ENCODE data around the gene GLP2R. TPM values are rescaled to one million over a fixed set of nuclear protein-coding genes. Genes with fewer than 3 reads are reported as not detected.

GLP2R gene
- total and polyA plus RNA-seq, 2 of the 8 experiments (the other 6 are each of a cell fraction or from before 2014, with no cell fraction given): not detected

DNA sequence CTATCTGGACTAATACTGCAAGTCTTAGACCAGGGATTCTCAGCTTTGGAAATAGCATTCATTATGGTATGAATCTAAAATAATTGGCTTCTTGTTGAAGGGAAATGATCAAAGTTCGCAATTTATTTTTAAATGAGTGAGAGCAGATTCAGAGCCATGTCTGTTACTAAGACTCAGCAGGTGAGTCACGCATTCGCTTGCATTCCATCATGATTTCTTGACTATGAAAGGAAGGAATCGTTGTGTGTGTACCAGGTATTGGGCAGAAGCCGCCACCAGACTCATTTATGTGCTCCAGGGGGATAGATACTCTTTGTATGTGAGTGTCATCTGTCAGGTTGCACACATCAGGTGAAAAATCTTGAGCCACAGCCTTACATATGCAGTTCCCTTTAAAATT, 14.6 kb upstream of the GLP2R start:
- Histone ChIP-seq H3K9ac (replicated peaks in 1 of 4; ENCODE audit: extremely low read depth in 1 of 4, low read depth in 3 of 4, low read length in 3 of 4) (no peak overlapping the region), H2BK120ac (replicated peaks; ENCODE audit: low read depth, low read length) (no peak overlapping the region), H3K4ac (replicated peaks; ENCODE audit: insufficient read length, low read depth, low read length) (no peak overlapping the region), H3K56ac (replicated peaks; ENCODE audit: insufficient read length, low read depth, low read length) (no peak overlapping the region), H3K23me2 (ENCODE audit: low read depth, low read length) (no peaks in the 10 kb centered on the region), H3K36me3 (ENCODE audit: control insufficient read depth in 2 of 4, insufficient read depth in 4 of 4, low read length in 3 of 4) (no peaks in the 10 kb centered on the region), H2BK12ac (ENCODE audit: low read depth, low read length) (no peak overlapping the region), H3K14ac (ENCODE audit: insufficient read length) (no peak overlapping the region), H2AK5ac (ENCODE audit: low read depth, low read length) (no peak overlapping the region), H3K79me1 (ENCODE audit: low read depth, low read length) (no peaks in the 10 kb centered on the region), H3K9me3 (ENCODE audit: insufficient read depth in 2 of 2, low read depth in 1 of 2, low read length in 1 of 2) (0 out of 4 replicates have a peak, but pooled peaks cover 0 to 2% of the 10 kb centered on the region in 2 experiments), H3K23ac (ENCODE audit: insufficient read length) (no peak overlapping the region), H2BK15ac (ENCODE audit: low read length) (no peak overlapping the region), H3K18ac (ENCODE audit: extremely low read depth, low read length) (no peak overlapping the region), H4K91ac (replicated peaks; ENCODE audit: insufficient read length, low read length) (no peak overlapping the region), H2AFZ (ENCODE audit: low read length) (no peak overlapping the region), H4K5ac (ENCODE audit: insufficient read length, low read depth, low read length) (no peak overlapping the region), H3K27me3 (replicated peaks in 1 of 4; ENCODE audit: control insufficient read depth in 3 of 4, extremely low read depth in 1 of 4, insufficient read depth in 3 of 4, low read length in 3 of 4) (no peaks in the 10 kb centered on the region), H2BK5ac (ENCODE audit: low read depth, low read length) (no peak overlapping the region), H3K4me2 (ENCODE audit: insufficient read depth in 1 of 2, low read depth in 2 of 2, low read length in 2 of 2) (no peak overlapping the region), H2BK20ac (ENCODE audit: low read length) (no peak overlapping the region), H3K27ac (ENCODE audit: low read depth, low read length) (no peak overlapping the region), H3K4me1 (replicated peaks in 1 of 4; ENCODE audit: control insufficient read depth in 3 of 4, insufficient read depth in 4 of 4, low read length in 3 of 4) (no peaks in the 10 kb centered on the region), H3K79me2 (ENCODE audit: control insufficient read depth in 1 of 2, insufficient read depth in 2 of 2, low read length in 2 of 2) (no peaks in the 10 kb centered on the region), H4K20me1 (replicated peaks in 1 of 2; ENCODE audit: control insufficient read depth in 1 of 2, insufficient read depth in 2 of 2, low read length in 2 of 2) (no peaks in the 10 kb centered on the region), H4K8ac (ENCODE audit: extremely low read depth, insufficient read depth, low read length) (no peak overlapping the region), H3K4me3 (ENCODE audit: extremely low read depth in 1 of 4, insufficient read depth in 2 of 4, low read depth in 3 of 4, low read length in 4 of 4) (no peak overlapping the region)
- ChIA-PET CTCF (ENCODE audit: partially characterized antibody) (interaction anchor here (0.5 to 1.4 kb wide), 5 partner anchors 13 to 542 kb away, joined by 3 to 5 read pairs (median 3); partner anchors contain the start of gene RCVRN), POLR2A (ENCODE audit: partially characterized antibody) (no interaction called here)
- FAIRE-seq: no peak
- WGBS, 2 experiments (ENCODE audit: extremely low coverage in 1 of 2, insufficient coverage in 1 of 2, insufficient read length in 1 of 2, insufficient replicate concordance in 2 of 2, low coverage in 1 of 2, low lambda C conversion rate in 2 of 2, missing lambda C conversion rate in 1 of 2): 89% methylated on average over 5 of the region's 5 CpGs; no CpG with 5 or more reads in 1 of the 2 experiments
- no peak for DNase-seq (ENCODE audit: low read depth in 1 of 2, low spot score in 2 of 2)
- TF ChIP-seq EGR1 (IDR thresholded peaks at IDR 0.05; ENCODE audit: borderline replicate concordance, low read depth, low read length) (no peak), CREB1 (IDR thresholded peaks at IDR 0.05) (no peak), PHF8 (conservative IDR thresholded peaks at IDR 0.05; ENCODE audit: low read depth, low read length) (no peak), TAF1 (IDR thresholded peaks at IDR 0.05; ENCODE audit: low read depth, low read length) (no peak), FOSL1 (IDR thresholded peaks at IDR 0.05; ENCODE audit: insufficient read depth, low read depth, low read length) (no peak), EZH2 (IDR thresholded peaks at IDR 0.05; ENCODE audit: low read depth, low read length, severe bottlenecking) (no peak), CBX5 (IDR thresholded peaks at IDR 0.05; ENCODE audit: low read depth, low read length) (no peak), SUZ12 (IDR thresholded peaks at IDR 0.05; ENCODE audit: low read length) (no peak), MAFK (IDR thresholded peaks at IDR 0.05; ENCODE audit: low read depth, low read length) (no peak), YY1 (IDR thresholded peaks at IDR 0.05; ENCODE audit: low read depth, low read length) (no peak), SIRT6 (IDR thresholded peaks at IDR 0.05; ENCODE audit: low read length) (no peak)
- TF ChIP-seq, protein P1, sequence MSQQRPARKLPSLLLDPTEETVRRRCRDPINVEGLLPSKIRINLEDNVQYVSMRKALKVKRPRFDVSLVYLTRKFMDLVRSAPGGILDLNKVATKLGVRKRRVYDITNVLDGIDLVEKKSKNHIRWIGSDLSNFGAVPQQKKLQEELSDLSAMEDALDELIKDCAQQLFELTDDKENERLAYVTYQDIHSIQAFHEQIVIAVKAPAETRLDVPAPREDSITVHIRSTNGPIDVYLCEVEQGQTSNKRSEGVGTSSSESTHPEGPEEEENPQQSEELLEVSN (IDR thresholded peaks at IDR 0.05): no peak
- TF ChIP-seq, protein P2, sequence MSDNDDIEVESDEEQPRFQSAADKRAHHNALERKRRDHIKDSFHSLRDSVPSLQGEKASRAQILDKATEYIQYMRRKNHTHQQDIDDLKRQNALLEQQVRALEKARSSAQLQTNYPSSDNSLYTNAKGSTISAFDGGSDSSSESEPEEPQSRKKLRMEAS (IDR thresholded peaks at IDR 0.05): no peak
- TF ChIP-seq, protein P3, sequence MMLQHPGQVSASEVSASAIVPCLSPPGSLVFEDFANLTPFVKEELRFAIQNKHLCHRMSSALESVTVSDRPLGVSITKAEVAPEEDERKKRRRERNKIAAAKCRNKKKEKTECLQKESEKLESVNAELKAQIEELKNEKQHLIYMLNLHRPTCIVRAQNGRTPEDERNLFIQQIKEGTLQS (IDR thresholded peaks at IDR 0.05; ENCODE audit: insufficient read depth, low read depth, low read length): no peak

Measured in H1 (cell line).